Activated CD4-positive, alpha-beta T cell treated with anti-CD3 and anti-CD28 coated beads, Interleukin-2, amount 10 ng/mL, durations not matched to agents 7 days and 5 days (primary cell): Measurements from ENCODE around the gene SEMA4A. TPM values are rescaled to one million over a fixed set of nuclear protein-coding genes. Genes with fewer than 3 reads are reported as not detected.
A peak's percentile ranks its signal among the peaks of the same experiment; 100 is the strongest.

Source experiments
- CTCF ChIA-PET: fragments of 350-600 bp; sonication (Branson Sonifier 250); formaldehyde crosslinking; loops from one replicate; lab custom pipeline; 2021; ENCODE audit warnings: antibody characterized with exemption; lab: Charles Lee
- POLR2A ChIA-PET: fragments of 350-600 bp; sonication (Branson Sonifier 250); formaldehyde crosslinking; loops from one replicate; lab custom pipeline; 2021; ENCODE audit warnings: antibody characterized with exemption; lab: Charles Lee
- DNase-seq: peaks from one replicate; pipeline ENCODE4 v3.0.0-alpha.2; 2020
- H3K27ac Mint-ChIP-seq: one replicate; pipeline ENCODE4 v1.8.0; 2021; ENCODE audit warnings: mild to moderate bottlenecking, moderate library complexity, mixed read lengths
- H3K27me3 Mint-ChIP-seq: one replicate; pipeline ENCODE4 v1.8.0; 2021; ENCODE audit warnings: mixed read lengths
- H3K36me3 Mint-ChIP-seq: one replicate; pipeline ENCODE4 v1.8.0; 2021; ENCODE audit warnings: low read depth, mixed read lengths
- H3K4me1 Mint-ChIP-seq: one replicate; pipeline ENCODE4 v1.8.0; 2021; ENCODE audit warnings: mixed read lengths
- H3K4me3 Mint-ChIP-seq: one replicate; pipeline ENCODE4 v1.8.0; 2021; ENCODE audit warnings: mild to moderate bottlenecking, moderate library complexity, mixed read lengths
- H3K9me3 Mint-ChIP-seq: one replicate; pipeline ENCODE4 v1.8.0; 2021; ENCODE audit warnings: mixed read lengths
- total RNA-seq, 2 experiments: library from RNA; stranded (reverse); gene quantifications; one replicate each; pipeline ENCODE4 v1.2.3, GENCODE V29; 2021

The SEMA4A gene
- total RNA-seq, 2 experiments from 2014 or later: 35.3 to 37.8 TPM

GRCh38 chr1:156194300-156194652 is 40.9 kb downstream of the SEMA4A start:
- DNase-seq: no peak
- peaks cover 38% of the 10 kb centered on the region for H3K36me3 Mint-ChIP-seq
- H3K4me1 Mint-ChIP-seq: peaks cover 64% of the 10 kb centered on the region
- peak overlapping the region; percentile 91 for H3K4me3 Mint-ChIP-seq
- H3K9me3 Mint-ChIP-seq: peaks cover 5% of the 10 kb centered on the region
- H3K27me3 Mint-ChIP-seq: no peaks in the 10 kb centered on the region
- peak overlapping the region; percentile 98 for H3K27ac Mint-ChIP-seq
- ChIA-PET POLR2A (no interaction called here), CTCF (interaction anchor here (0.5 to 1.8 kb wide), 10 partner anchors 14 to 1831 kb away, joined by 3 to 6 read pairs (median 4); partner anchors contain the start of gene SEMA4A)

- peak overlapping the region; percentile 91 for H3K4me3 Mint-ChIP-seq
- H3K4me1 Mint-ChIP-seq: peaks cover 77% of the 10 kb centered on the region
- peaks cover 46% of the 10 kb centered on the region for H3K36me3 Mint-ChIP-seq
- no peaks in the 10 kb centered on the region for H3K9me3 Mint-ChIP-seq
- DNase-seq: no peak
- CTCF ChIA-PET: interaction anchor here (2.4 kb wide), 1 partner anchor 29 kb away, joined by 11 read pairs; no protein-coding TSS in a partner anchor
- H3K27me3 Mint-ChIP-seq: no peaks in the 10 kb centered on the region
- POLR2A ChIA-PET: no interaction called here
- peak overlapping the region; percentile 38 for H3K27ac Mint-ChIP-seq
Observed at GRCh38 chr1:156195853-156196252, 42.5 kb downstream of the SEMA4A start.

- POLR2A ChIA-PET: interaction anchor here (0.8 kb wide), 1 partner anchor 21 kb away, joined by 3 read pairs; no protein-coding TSS in a partner anchor
- peaks cover 77% of the 10 kb centered on the region for H3K4me1 Mint-ChIP-seq
- peaks cover 46% of the 10 kb centered on the region for H3K36me3 Mint-ChIP-seq
- no peaks in the 10 kb centered on the region for H3K9me3 Mint-ChIP-seq
- H3K27ac Mint-ChIP-seq: peak overlapping the region; percentile 15
- CTCF ChIA-PET: interaction anchor here (0.6 to 3.3 kb wide), 6 partner anchors 10 to 275 kb away, joined by 3 to 30 read pairs (median 4); partner anchors contain the start of gene PMF1
- DNase-seq: no peak
- no peak overlapping the region for H3K4me3 Mint-ChIP-seq
- H3K27me3 Mint-ChIP-seq: no peaks in the 10 kb centered on the region
Observed at GRCh38 chr1:156196445-156196844, 43.1 kb downstream of the SEMA4A start.

GRCh38 chr1:156198831-156199349 is 45.5 kb downstream of the SEMA4A start:
- Mint-ChIP-seq H3K27ac (peak overlapping the region; percentile 81), H3K4me3 (no peak overlapping the region), H3K36me3 (peaks cover 43% of the 10 kb centered on the region), H3K9me3 (no peaks in the 10 kb centered on the region), H3K4me1 (peaks cover 64% of the 10 kb centered on the region), H3K27me3 (no peaks in the 10 kb centered on the region)
- no peak for DNase-seq
- CTCF ChIA-PET: interaction anchor here (0.7 to 3.3 kb wide), 10 partner anchors 13 to 103 kb away, joined by 3 to 30 read pairs (median 4); partner anchors contain the start of gene PMF1
- POLR2A ChIA-PET: interaction anchor here (0.6 kb wide), 2 partner anchors 14 to 101 kb away, joined by 3 to 5 read pairs; partner anchors contain the start of gene PMF1

GRCh38 chr1:156200044-156200443 is 46.7 kb downstream of the SEMA4A start:
- Mint-ChIP-seq H3K4me3 (no peak overlapping the region), H3K36me3 (peaks cover 42% of the 10 kb centered on the region), H3K27me3 (no peaks in the 10 kb centered on the region), H3K27ac (no peak overlapping the region), H3K9me3 (no peaks in the 10 kb centered on the region), H3K4me1 (peaks cover 58% of the 10 kb centered on the region)
- DNase-seq: no peak
- ChIA-PET CTCF (interaction anchor here (0.7 to 2.2 kb wide), 7 partner anchors 13 to 54 kb away, joined by 3 to 9 read pairs (median 3); partner anchors contain the start of gene PMF1), POLR2A (interaction anchor here (2.3 kb wide), 1 partner anchor 13 kb away, joined by 8 read pairs; the partner anchor contains the start of gene PMF1)

GRCh38 chr1:156203331-156203730 is 49.9 kb downstream of the SEMA4A start:
- ChIA-PET CTCF (interaction anchor here (0.6 kb wide), 1 partner anchor 95 kb away, joined by 3 read pairs; no protein-coding TSS in a partner anchor), POLR2A (interaction anchor here (0.6 kb wide), 1 partner anchor 39 kb away, joined by 3 read pairs; no protein-coding TSS in a partner anchor)
- Mint-ChIP-seq H3K9me3 (no peaks in the 10 kb centered on the region), H3K27ac (no peak overlapping the region), H3K4me1 (peaks cover 31% of the 10 kb centered on the region), H3K4me3 (no peak overlapping the region), H3K36me3 (peaks cover 40% of the 10 kb centered on the region), H3K27me3 (no peaks in the 10 kb centered on the region)
- DNase-seq: no peak

GRCh38 chr1:156204686-156205085 is 51.3 kb downstream of the SEMA4A start:
- DNase-seq: no peak
- no peak overlapping the region for H3K27ac Mint-ChIP-seq
- POLR2A ChIA-PET: no interaction called here
- H3K4me1 Mint-ChIP-seq: peaks cover 23% of the 10 kb centered on the region
- H3K27me3 Mint-ChIP-seq: no peaks in the 10 kb centered on the region
- peaks cover 40% of the 10 kb centered on the region for H3K36me3 Mint-ChIP-seq
- CTCF ChIA-PET: interaction anchor here (0.6 kb wide), 1 partner anchor 39 kb away, joined by 4 read pairs; no protein-coding TSS in a partner anchor
- H3K9me3 Mint-ChIP-seq: no peaks in the 10 kb centered on the region
- no peak overlapping the region for H3K4me3 Mint-ChIP-seq

- H3K27me3 Mint-ChIP-seq: no peaks in the 10 kb centered on the region
- ChIA-PET POLR2A (no interaction called here), CTCF (interaction anchor here (0.9 to 6.9 kb wide), 4 partner anchors 14 to 18 kb away, joined by 3 to 30 read pairs (median 4); no protein-coding TSS in a partner anchor)
- H3K36me3 Mint-ChIP-seq: peaks cover 62% of the 10 kb centered on the region
- H3K27ac Mint-ChIP-seq: peak overlapping the region; percentile 98
- H3K4me3 Mint-ChIP-seq: no peak overlapping the region
- H3K9me3 Mint-ChIP-seq: no peaks in the 10 kb centered on the region
- DNase-seq: no peak
- H3K4me1 Mint-ChIP-seq: peaks cover 38% of the 10 kb centered on the region
Observed at GRCh38 chr1:156211243-156211642, 57.9 kb downstream of the SEMA4A start.

- Mint-ChIP-seq H3K27ac (peak overlapping the region; percentile 98), H3K36me3 (peaks cover 63% of the 10 kb centered on the region), H3K4me3 (peak overlapping the region; percentile 90), H3K27me3 (no peaks in the 10 kb centered on the region), H3K9me3 (no peaks in the 10 kb centered on the region), H3K4me1 (peaks cover 41% of the 10 kb centered on the region)
- ChIA-PET CTCF (interaction anchor here (1.3 to 6.9 kb wide), 6 partner anchors 9 to 67 kb away, joined by 5 to 30 read pairs (median 6); partner anchors contain the start of gene SLC25A44), POLR2A (interaction anchor here (0.6 to 1.4 kb wide), 4 partner anchors 10 to 15 kb away, joined by 3 to 8 read pairs (median 4); no protein-coding TSS in a partner anchor)
- DNase-seq: no peak
Observed at GRCh38 chr1:156212130-156212529, 58.7 kb downstream of the SEMA4A start.

GRCh38 chr1:156212833-156213643 is 59.7 kb downstream of the SEMA4A start, which contains the start of gene PMF1:
Gene PMF1, plus strand, starts transcription at chr1:156213007. Its CDS starts 9 bp downstream, at chr1:156213016.
- ChIA-PET POLR2A (interaction anchor here (0.6 to 1.4 kb wide), 6 partner anchors 9 to 59 kb away, joined by 3 to 8 read pairs (median 4); partner anchors contain the start of gene SLC25A44), CTCF (interaction anchor here (0.5 to 6.9 kb wide), 9 partner anchors 8 to 68 kb away, joined by 4 to 30 read pairs (median 6); partner anchors contain the start of gene SLC25A44)
- peak within 1 kb of the TSS; percentile 90 for H3K4me3 Mint-ChIP-seq
- peaks cover 50% of the 10 kb centered on the region for H3K4me1 Mint-ChIP-seq
- no peaks in the 10 kb centered on the region for H3K9me3 Mint-ChIP-seq
- peaks cover 61% of the 10 kb centered on the region for H3K36me3 Mint-ChIP-seq
- H3K27ac Mint-ChIP-seq: peak within 1 kb of the TSS; percentile 98
- peak; percentile 98 for DNase-seq
- no peaks in the 10 kb centered on the region for H3K27me3 Mint-ChIP-seq

- Mint-ChIP-seq H3K27ac (peak overlapping the region; percentile 98), H3K9me3 (no peaks in the 10 kb centered on the region), H3K36me3 (peaks cover 61% of the 10 kb centered on the region), H3K27me3 (no peaks in the 10 kb centered on the region), H3K4me1 (peaks cover 52% of the 10 kb centered on the region), H3K4me3 (peak overlapping the region; percentile 90)
- CTCF ChIA-PET: interaction anchor here (1.3 to 6.9 kb wide), 7 partner anchors 12 to 68 kb away, joined by 4 to 30 read pairs (median 6); partner anchors contain the start of gene SLC25A44
- DNase-seq: no peak
- POLR2A ChIA-PET: interaction anchor here (1.0 to 1.4 kb wide), 4 partner anchors 8 to 59 kb away, joined by 3 to 8 read pairs (median 6); partner anchors contain the start of gene SLC25A44
Observed at GRCh38 chr1:156213644-156213966, 60.2 kb downstream of the SEMA4A start.
